Mesangial cell (primary cell): ENCODE results near the gene ELFN1. TPM values are rescaled to one million over a fixed set of nuclear protein-coding genes. Genes with fewer than 3 reads are reported as not detected.

Experiments
- total RNA-seq: library from RNA; depleted of rRNA; stranded (reverse); fragments of >200 nt; gene quantifications from 2 replicates; pipeline ENCODE4 v1.2.3, GENCODE V29; 2015

The ELFN1 gene
- total RNA-seq = 0.49 and 2.8 TPM in 2 replicates

GRCh38 chr7:1669954-1670893, at the start of gene ELFN1:
ELFN1 (plus strand) TSS chr7:1670277; CDS start chr7:1744597, 74,320 bp downstream.

Other genes starting within 250 kb of the ELFN1 start
- 14.7 and 20.7 TPM in 2 replicates for gene MICALL2, start 210.8 kb upstream of the ELFN1 start, total RNA-seq
- gene INTS1, start 165.9 kb upstream of the ELFN1 start, total RNA-seq = 133 and 143 TPM in 2 replicates
- gene MAFK, start 139.6 kb upstream of the ELFN1 start, total RNA-seq = 10.3 and 21.8 TPM in 2 replicates
- gene TMEM184A, start 114.1 kb upstream of the ELFN1 start, total RNA-seq = 4.1 and 4.4 TPM in 2 replicates
- 46.0 and 69.3 TPM in 2 replicates for gene PSMG3, start 100.2 kb upstream of the ELFN1 start, total RNA-seq